ENCODE measurements around the gene MAPK7. TPM values are rescaled to one million over a fixed set of nuclear protein-coding genes. Genes with fewer than 3 reads are reported as not detected.

The MAPK7 gene
- total RNA-seq, 2 donors from 2014 or later, result 49.2 to 51.2 TPM

GRCh38 chr17:19357351-19357750 is 20.9 kb upstream of the MAPK7 start:
- Histone ChIP-seq H3K36me3 (no peaks in the 10 kb centered on the region), H3K27me3 (replicated peaks; ENCODE audit: insufficient read depth) (no peaks in the 10 kb centered on the region), H3K4me1 (ENCODE audit: control insufficient read depth in 1 of 2, low read depth in 2 of 2) (peaks cover 0 to 8% of the 10 kb centered on the region in 2 donors), H3K4me3 (no peak overlapping the region), H3K27ac (no peak overlapping the region), H3K9me3 (no peaks in the 10 kb centered on the region)
- no peak for TF ChIP-seq CTCF (IDR thresholded peaks at IDR 0.05)
- ATAC-seq (ENCODE audit: insufficient number of reproducible peaks, low FRiP score, low read depth), result no peak
- DNase-seq (ENCODE audit: low spot score), result no peak

GRCh38 chr17:19357761-19358160 is 20.5 kb upstream of the MAPK7 start:
- Histone ChIP-seq H3K4me3 (no peak overlapping the region), H3K27me3 (replicated peaks; ENCODE audit: insufficient read depth) (no peaks in the 10 kb centered on the region), H3K27ac (no peak overlapping the region), H3K36me3 (no peaks in the 10 kb centered on the region), H3K4me1 (ENCODE audit: control insufficient read depth in 1 of 2, low read depth in 2 of 2) (peaks cover 0 to 8% of the 10 kb centered on the region in 2 donors), H3K9me3 (no peaks in the 10 kb centered on the region)
- no peak for TF ChIP-seq CTCF (IDR thresholded peaks at IDR 0.05)
- no peak for DNase-seq (ENCODE audit: low spot score)
- ATAC-seq (ENCODE audit: insufficient number of reproducible peaks, low FRiP score, low read depth), result no peak

GRCh38 chr17:19359151-19359550 is 19.1 kb upstream of the MAPK7 start:
- peaks cover 0 to 8% of the 10 kb centered on the region in 2 donors for H3K4me1 ChIP-seq (ENCODE audit: control insufficient read depth in 1 of 2, low read depth in 2 of 2)
- no peak overlapping the region for H3K27ac ChIP-seq
- no peaks in the 10 kb centered on the region for H3K36me3 ChIP-seq
- TF ChIP-seq CTCF (IDR thresholded peaks at IDR 0.05), result no peak
- no peaks in the 10 kb centered on the region for H3K9me3 ChIP-seq
- no peaks in the 10 kb centered on the region for H3K27me3 ChIP-seq (replicated peaks; ENCODE audit: insufficient read depth)
- DNase-seq (ENCODE audit: low spot score) (no peak), ATAC-seq (ENCODE audit: insufficient number of reproducible peaks, low FRiP score, low read depth) (no peak)
- H3K4me3 ChIP-seq, result no peak overlapping the region

GRCh38 chr17:19359856-19360255 is 18.4 kb upstream of the MAPK7 start:
- Histone ChIP-seq H3K27me3 (replicated peaks; ENCODE audit: insufficient read depth) (no peaks in the 10 kb centered on the region), H3K9me3 (no peaks in the 10 kb centered on the region), H3K27ac (no peak overlapping the region), H3K4me1 (ENCODE audit: control insufficient read depth in 1 of 2, low read depth in 2 of 2) (peaks cover 0 to 8% of the 10 kb centered on the region in 2 donors), H3K36me3 (no peaks in the 10 kb centered on the region), H3K4me3 (no peak overlapping the region)
- no peak for ATAC-seq (ENCODE audit: insufficient number of reproducible peaks, low FRiP score, low read depth)
- DNase-seq (ENCODE audit: low spot score), result no peak
- no peak for TF ChIP-seq CTCF (IDR thresholded peaks at IDR 0.05)

DNA sequence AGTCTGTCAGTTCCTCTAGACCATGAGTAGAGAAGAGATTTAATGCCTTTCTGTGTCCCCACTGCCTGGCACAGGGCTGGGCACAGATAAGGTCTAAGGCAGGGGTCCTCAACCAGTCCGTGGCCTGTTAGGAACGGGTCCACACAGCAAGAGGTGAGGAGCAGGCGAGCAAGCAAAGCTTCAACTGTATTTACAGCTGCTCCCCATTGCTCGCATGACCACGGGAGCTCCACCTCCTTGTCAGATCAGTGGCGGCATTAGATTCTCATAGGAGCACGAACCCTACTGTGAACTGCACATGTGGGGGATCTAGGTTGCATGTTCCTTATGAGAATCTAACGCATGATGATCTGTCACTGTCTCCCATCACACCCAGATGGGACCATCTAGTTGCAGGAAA is 17.5 kb upstream of the MAPK7 start:
- H3K27me3 ChIP-seq (replicated peaks; ENCODE audit: insufficient read depth), result no peaks in the 10 kb centered on the region
- H3K4me1 ChIP-seq (ENCODE audit: control insufficient read depth in 1 of 2, low read depth in 2 of 2), result peaks cover 0 to 8% of the 10 kb centered on the region in 2 donors
- no peak for ATAC-seq (ENCODE audit: insufficient number of reproducible peaks, low FRiP score, low read depth)
- no peaks in the 10 kb centered on the region for H3K9me3 ChIP-seq
- H3K4me3 ChIP-seq, result no peak overlapping the region
- no peak for TF ChIP-seq CTCF (IDR thresholded peaks at IDR 0.05)
- no peak for DNase-seq (ENCODE audit: low spot score)
- no peak overlapping the region for H3K27ac ChIP-seq
- H3K36me3 ChIP-seq, result no peaks in the 10 kb centered on the region
